NCI-H1417 (cell line): ENCODE measurements around the gene SLCO2A1.

Experiments used
- DNase-seq, 3 experiments: peaks; one replicate each; lab custom pipeline; 2025; lab: John Stamatoyannopoulos, UW

The SLCO2A1 gene

GRCh38 chr3:133899311-133899710 lies 130.4 kb downstream of the SLCO2A1 start:
- no peak for DNase-seq

DNA sequence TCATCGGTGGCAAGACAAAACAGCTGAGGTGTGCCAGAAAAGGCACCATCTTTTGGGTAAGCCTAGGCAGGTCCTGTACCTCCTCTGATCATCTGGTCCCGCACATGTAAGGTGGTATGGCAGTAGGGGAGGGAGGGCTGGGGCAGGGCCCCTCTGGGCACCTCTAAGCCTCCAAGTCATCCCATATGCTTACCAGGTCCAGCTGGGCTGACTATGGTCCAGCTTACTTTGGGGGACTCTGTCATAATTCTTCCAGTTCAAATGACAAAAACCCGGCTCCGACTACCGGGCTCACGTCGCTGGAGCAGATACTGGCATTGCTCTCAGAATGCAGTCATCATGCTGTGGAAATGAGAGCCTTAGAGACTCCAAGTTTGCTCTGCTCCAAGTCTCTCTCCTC lies 132.2 kb downstream of the SLCO2A1 start:
- no peak for DNase-seq

DNA sequence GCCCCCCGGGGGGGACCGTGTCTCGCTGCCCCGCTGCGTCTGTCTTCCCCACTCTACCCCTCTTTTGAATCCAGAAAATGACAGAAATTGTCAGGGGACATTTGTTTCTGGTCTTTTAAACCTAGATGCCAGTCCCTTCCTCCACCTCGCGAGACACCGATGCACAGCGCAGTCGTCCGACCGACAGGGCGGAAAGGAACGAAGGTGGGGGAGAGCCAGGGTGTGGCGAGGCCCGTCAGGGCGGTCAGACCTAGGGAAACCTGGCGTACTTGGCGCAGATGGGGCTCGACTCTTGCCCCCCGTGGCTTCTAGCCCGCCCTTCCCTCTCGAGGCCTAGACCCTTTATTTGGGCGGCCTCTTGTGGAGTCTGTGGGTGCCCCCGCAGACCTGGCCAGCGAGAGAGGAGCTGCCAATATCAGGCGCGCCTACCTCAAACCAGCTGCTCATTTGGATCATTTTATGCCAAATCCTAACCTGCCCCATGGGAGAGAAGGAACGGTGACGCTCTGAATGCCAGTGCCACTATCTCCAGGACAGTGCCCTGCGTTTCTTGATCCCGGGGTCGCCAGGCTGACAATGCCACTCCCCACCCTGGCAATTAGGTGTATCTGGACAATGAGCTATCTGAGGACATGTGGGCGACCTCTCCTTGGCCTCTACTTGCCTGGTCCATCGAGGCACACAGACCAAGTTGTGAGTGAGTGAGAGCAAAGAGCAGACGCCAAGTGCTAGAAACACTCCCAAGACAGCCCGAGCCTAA lies 133.5 kb downstream of the SLCO2A1 start:
- DNase-seq: peak in 2 of 3 experiments; percentile 54 to 66

DNA sequence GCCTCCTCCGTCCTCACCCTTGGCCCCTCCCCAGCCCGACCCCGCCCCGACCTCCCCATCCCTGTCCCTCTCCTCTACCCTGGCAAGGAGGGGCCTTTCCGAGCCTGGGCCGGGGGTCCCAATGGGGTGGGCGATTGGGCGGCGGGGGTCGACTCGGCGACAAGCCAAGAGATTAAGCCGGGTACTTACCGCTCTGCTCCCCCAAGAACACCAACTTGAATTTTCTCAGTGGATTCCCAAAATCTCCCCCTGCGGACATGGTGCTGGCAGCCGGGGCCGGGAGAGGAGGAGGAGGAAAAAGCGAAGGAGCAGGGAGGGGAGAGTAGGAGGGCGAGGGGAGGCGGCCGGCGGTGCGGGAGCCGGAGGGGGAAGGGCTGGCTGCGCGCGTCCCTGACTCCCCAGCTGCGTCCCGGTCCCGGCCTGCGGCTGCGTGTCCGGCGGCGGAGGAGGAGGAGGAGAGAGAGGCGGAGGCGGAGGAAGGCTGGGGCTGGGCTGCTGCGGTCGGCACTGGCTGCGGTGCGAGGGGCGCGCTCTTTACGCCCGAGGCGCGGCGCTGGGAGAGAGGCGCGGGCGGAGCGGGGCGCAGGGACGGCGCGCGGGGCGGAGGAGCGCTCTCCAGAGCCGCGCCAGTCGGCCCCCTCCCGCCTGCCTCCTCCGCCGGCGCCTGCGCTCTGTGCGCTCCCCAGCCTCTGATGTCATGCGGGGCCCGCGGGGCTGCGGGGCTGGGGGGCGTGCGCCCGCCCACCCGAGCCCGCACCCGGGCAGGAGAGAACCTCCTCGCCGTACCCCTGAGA lies 134.3 kb downstream of the SLCO2A1 start, which contains the start of gene RAB6B:
TSS of gene RAB6B (minus strand) at position 675 of the 794 bp plus-strand sequence. CDS start at position 259, 416 bp downstream.
- DNase-seq: peak; percentile 28 to 86 (median 80)

GRCh38 chr3:133894353-133895207 lies 135.1 kb downstream of the SLCO2A1 start:
- peak in 2 of 3 experiments; percentile 76 to 82 for DNase-seq

GRCh38 chr3:133893683-133894352 lies 135.9 kb downstream of the SLCO2A1 start:
- DNase-seq: no peak

DNA sequence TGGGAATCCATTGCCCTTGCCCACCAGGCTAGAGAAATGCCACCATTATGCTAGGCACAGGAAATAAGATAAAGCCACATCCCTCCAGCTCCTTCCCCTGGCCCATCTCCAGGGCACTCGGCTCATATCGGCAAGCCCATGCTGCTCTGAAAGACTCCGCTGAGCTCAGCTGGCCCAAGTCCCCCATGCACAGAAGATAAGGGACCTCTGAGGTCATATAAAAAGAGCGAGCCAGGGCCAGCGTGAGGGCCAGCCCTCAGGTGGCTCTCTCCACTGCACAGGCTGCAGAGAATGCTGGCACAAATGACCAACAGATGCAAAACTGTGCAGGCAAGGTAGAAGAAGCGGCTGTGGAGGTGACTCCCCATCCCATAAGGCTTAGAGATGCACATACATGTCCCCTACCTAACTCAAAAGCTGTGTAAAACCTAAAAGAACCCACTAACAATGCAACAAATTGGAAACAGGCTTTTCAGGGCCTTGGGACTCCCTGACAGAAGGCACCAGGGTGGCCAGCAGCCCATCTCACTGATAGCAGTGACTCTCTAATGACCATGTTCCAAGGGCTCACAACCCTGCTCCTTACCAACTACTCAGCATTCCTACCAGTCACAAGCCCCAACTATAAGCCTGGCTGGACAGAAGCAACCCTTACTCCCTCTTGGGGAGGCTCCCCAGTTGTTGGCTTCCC lies 137.0 kb downstream of the SLCO2A1 start:
- no peak for DNase-seq

DNA sequence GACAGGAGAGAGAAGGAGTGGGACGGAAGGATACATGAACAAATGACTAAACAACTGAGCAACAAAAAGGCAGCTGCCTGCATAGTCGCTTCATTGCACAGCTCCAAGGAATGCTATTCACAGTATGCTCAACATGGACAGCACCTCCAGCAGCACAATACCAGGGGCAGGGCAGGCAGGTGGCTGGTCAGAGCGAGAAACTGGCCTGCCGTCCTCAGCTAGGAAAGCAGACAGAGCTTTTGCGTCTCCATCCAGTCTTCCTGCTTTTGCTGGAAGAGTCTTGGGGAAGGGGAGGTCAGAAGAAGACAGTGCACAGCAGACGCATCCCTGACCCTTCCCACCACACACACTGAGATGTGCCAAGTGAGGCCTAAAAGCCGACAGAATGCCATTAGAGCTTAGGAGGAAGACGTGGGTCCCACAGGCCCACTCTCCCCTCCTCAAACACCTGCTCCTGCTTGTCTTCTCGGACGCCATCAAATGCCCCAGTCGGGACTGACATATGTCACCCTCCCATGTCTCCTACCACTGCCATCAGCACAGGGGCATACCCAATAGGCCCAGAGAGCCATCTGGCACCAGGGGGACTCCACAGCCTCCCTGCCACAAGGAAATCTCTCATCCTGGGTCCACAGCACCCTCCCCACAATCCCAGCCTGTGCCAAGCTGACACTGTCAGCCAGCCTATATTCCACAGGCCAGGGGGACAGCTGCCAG lies 137.9 kb downstream of the SLCO2A1 start:
- DNase-seq: no peak

GRCh38 chr3:133890972-133891644 lies 138.6 kb downstream of the SLCO2A1 start:
- DNase-seq: no peak

DNA sequence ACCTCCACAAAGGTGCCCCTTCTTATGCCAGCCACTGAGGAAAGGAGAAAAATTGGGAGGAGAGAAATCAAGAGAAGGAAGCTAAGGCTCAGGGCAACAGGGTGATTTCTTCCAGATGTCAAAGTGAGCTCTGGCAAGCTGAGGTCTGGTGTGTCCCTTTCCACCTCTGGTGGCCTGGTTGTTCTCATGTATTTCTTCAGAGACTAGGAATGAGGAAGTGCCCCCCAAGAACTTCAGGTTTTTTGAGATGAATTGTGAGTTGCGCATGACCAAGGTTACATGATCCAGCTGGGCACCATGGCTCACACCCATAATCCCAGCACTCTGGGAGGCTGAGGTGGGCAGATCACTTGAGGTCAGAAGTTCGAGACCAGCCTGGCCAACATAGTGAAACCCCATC lies 139.7 kb downstream of the SLCO2A1 start:
- DNase-seq: no peak

DNA sequence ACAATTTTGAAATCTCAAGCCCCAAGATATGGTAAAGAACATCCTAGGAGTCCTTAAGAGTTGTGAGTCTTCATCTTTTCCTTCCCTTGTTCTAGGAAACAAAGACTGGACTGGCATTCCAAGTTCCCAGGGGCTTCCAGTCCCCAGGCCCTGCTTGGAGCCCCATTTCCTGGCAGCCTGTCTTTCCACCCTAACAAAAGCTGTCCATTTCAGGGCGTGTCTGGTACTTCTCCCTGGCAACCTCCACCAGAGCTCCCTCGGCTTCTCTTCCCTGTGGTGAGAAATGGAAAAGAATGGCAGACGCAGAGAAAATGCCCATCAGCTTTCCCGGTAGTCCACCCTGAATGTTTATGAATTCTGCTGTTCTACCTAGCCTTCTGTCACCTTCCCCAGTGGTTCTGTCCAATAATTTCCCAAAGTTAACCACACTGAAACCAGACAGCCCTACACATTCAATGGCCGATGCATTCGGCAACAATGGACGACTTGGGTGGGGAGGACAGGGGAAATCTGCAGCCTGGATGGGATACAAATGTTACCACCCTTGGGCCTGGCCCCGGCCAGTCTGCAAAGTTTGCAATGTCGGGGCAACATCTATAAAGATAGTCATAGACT lies 140.9 kb downstream of the SLCO2A1 start:
- no peak for DNase-seq

GRCh38 chr3:133887803-133888703 lies 141.7 kb downstream of the SLCO2A1 start:
- DNase-seq: peak in 1 of 3 experiments; percentile 8

DNA sequence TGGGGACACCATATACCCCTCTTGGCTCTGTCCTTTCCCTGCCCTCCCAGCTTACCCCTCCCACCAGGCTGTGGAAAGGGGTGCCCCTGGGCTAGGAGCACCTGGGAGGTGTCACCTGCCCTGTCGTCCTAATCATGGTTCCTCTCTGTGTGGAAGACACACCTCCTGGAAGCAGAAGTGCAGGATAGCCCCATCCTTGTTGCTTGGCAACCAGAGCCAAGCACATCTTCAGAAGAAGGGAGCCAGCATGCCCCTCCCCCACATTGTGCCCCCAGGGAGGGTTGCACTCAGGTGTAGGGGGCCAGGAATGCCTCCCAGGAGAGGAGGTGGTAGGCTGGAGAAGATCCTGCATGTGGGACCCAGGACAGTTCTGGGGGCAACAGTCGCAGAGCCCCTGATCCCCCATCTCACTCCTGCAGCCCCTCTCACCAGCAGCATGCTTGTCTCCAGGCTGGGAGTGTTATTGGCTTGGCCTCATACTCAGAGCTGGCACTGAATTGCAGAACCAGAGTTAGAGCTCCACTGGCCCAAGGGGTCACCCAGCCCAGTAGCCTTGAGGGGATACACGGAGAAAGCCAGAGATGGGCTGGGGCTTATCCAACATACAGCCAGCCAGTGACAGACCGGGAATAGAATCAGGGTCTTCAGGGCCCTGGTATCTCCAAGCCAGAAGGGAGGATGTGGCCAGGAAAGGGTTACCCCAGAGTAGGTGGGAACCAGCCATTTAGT lies 142.5 kb downstream of the SLCO2A1 start:
- DNase-seq: peak; percentile 21 to 69 (median 41)

GRCh38 chr3:133886031-133886722 lies 143.5 kb downstream of the SLCO2A1 start:
- DNase-seq: no peak

GRCh38 chr3:133884887-133885711 lies 144.6 kb downstream of the SLCO2A1 start:
- no peak for DNase-seq
